SH-SY5Y (cell line): ENCODE results near the gene RSPH1.

Source experiments
- GATA2 ChIP-seq: IDR thresholded peaks from 2 replicates; pipeline ENCODE4 v1.6.1; 2011; ENCODE audit warnings: mild to moderate bottlenecking, low read depth, low read length
- GATA3 ChIP-seq: IDR thresholded peaks from 2 replicates; pipeline ENCODE4 v1.6.1; 2011; ENCODE audit warnings: low read depth, mild to moderate bottlenecking, low read length, moderate library complexity

DNA sequence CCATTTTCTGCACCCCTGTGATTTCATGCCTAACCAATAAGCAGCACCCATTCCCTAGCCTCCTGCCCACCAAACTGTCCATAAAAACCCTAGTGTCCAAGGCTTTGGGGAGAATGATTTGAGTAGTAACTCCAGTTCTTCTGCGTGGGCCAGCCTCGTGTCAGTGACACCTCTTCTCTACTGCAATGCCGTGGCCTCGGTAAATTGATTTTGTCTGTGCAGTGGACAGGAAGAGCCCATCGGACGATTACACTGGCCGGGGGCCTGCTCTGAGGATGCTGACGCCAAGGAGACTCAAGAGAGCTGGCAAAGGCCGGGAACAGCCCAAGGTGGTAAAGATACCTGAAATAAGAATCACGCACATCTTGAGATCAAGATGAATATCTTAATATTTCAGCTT is 29.3 kb downstream of the RSPH1 start:
- no peak for TF ChIP-seq GATA2
- no peak for TF ChIP-seq GATA3
